ENCODE results near the gene AP1S3.

GRCh38 chr2:223720367-223720766, 117.0 kb downstream of the AP1S3 start:
- no peak for TF ChIP-seq EZH2 (IDR thresholded peaks at IDR 0.05)
- TF ChIP-seq POLR2AphosphoS5 (IDR thresholded peaks at IDR 0.05; ENCODE audit: borderline replicate concordance, low read depth, low read length): no peak
- TF ChIP-seq FOXP2 (optimal IDR thresholded peaks at IDR 0.05; ENCODE audit: control extremely low read depth, extremely low read length, insufficient read depth): no peak
